Heart right ventricle (tissue), 16 donors: ENCODE results near the gene FGFBP2. TPM values are rescaled to one million over a fixed set of nuclear protein-coding genes. Genes with fewer than 3 reads are reported as not detected.
A peak's percentile ranks its signal among the peaks of the same experiment; 100 is the strongest.

Source experiments
- ATAC-seq, 8 donors: fragments of 200-7000 bp; cut with Tn5 transposase; one replicate each; pipeline ENCODE4 v1.9.1; 2020; ENCODE audit warnings: mild to moderate bottlenecking in 8 of 8, moderate library complexity in 8 of 8, moderate number of reproducible peaks in 1 of 8
- DNase-seq, 2 donors: peaks; one replicate each; pipeline ENCODE4 v3.0.0-alpha.2; 2020
- H3K27ac ChIP-seq, 10 donors: fragments of 200-600 bp; sonication (generic) in 2 of 10; one replicate each; pipeline versions ENCODE4 v1.5.0 to v1.8.0; 2020 to 2022; ENCODE audit warnings: mild to moderate bottlenecking in 3 of 10
- H3K27me3 ChIP-seq, 7 donors: fragments of 200-600 bp; one replicate each; pipeline ENCODE4 v1.8.0; 2021 to 2022; ENCODE audit warnings: mild to moderate bottlenecking in 2 of 7
- H3K36me3 ChIP-seq, 9 donors: fragments of 200-600 bp; sonication (generic) in 1 of 9; one replicate each; pipeline versions ENCODE4 v1.5.0 to v1.8.0; 2020 to 2022; ENCODE audit warnings: mild to moderate bottlenecking in 2 of 9
- H3K4me1 ChIP-seq, 9 donors: fragments of 200-600 bp; sonication (generic) in 1 of 9; one replicate each; pipeline versions ENCODE4 v1.5.0 to v1.8.0; 2020 to 2022; ENCODE audit warnings: mild to moderate bottlenecking in 4 of 9
- H3K4me3 ChIP-seq, 10 donors: fragments of 200-600 bp; sonication (generic) in 2 of 10; one replicate each; pipeline versions ENCODE4 v1.5.0 to v1.8.0; 2020 to 2022; ENCODE audit warnings: mild to moderate bottlenecking in 7 of 10, moderate library complexity in 2 of 10
- H3K9me3 ChIP-seq, 11 donors: fragments of 200-600 bp in 10 of 11; sonication (generic) in 2 of 11; one replicate each; pipeline versions ENCODE4 v1.5.0 to v1.8.0; 2013 to 2022; ENCODE audit warnings: mild to moderate bottlenecking in 2 of 11, control low read depth in 1 of 11, moderate library complexity in 1 of 11
- WGBS, 2 donors: extraction: QIAGEN DNeasy Blood & Tissue Kit; methylation state at CpG; one replicate each; pipeline ENCODE4 v1.1.7; 2013; ENCODE audit warnings: inconsistent platforms in 1 of 2; 5-methylcytosine and 5-hydroxymethylcytosine counted together
- intact Hi-C, 10 donors: fragments of 100-400 bp; cut with DNase I; formaldehyde crosslinking; loops; one replicate each; pipeline versions ENCODE4 v1.11.1 to v1.14.2; 2022
- polyA plus RNA-seq, 2 donors: library from polyadenylated mRNA; stranded (reverse); fragments of 200-250 nt; gene quantifications; one replicate each; pipeline ENCODE4 v1.2.3, GENCODE V29; 2013
- total RNA-seq, 10 donors: library from RNA; stranded (reverse); fragmentation: NEBNext Ultra II Directional in 3 of 10; extraction: Animal tissue kit (Norgen Biotek cat#: 25700) in 3 of 10; gene quantifications; one replicate each; pipeline versions ENCODE4 v1.2.1 to v1.2.4, GENCODE V29; 2021 to 2023
- TF ChIP-seq, protein P1 (sequence below), 9 donors: fragments of 200-600 bp; sonication (generic) in 2 of 9; IDR thresholded peaks; one replicate each; pipeline versions ENCODE4 v1.5.0 to v1.8.0; 2021 to 2022; ENCODE audit warnings: antibody characterized with exemption in 9 of 9, mild to moderate bottlenecking in 5 of 9, moderate library complexity in 1 of 9
- donor health status: Arrhythmogenic right ventricular cardiomyopathy.
- donor health status: ischemic (EF 13 %, LVEDD 7.1; RV severe dilation, severe dysfunction).
- donor health status: healthy with polysubstance abuse.
- donor health status: DM: no; HTN: yes; CAD: no.
- donor health status: DM: no; HTN: no; CAD: no.
- donor health status: ischemic (EF 25% LVEDD 6.9; RV normal size, moderate dysfunction).
- donor health status: ischemic (EF 25% LVEDD 5.7; RV mildly dilated, moderate dysfunction).
- donor health status: healthy.
- donor health status: DM: yes; HTN: yes; CAD: no.
- donor health status: Ischemic cardiomyopathy.
- donor health status: ischemic (EF 35%, LVEDD 5.7; RV mildly dilated, moderate dysfunction).
- donor health status: nonischemic (EF 11% LVEDD 7.7; RV severe dilation, severe dysfunction).
- donor health status: DM: yes; HTN: yes; CAD: no.
- donor health status: PGD.
- donor health status: ischemic (EF 29% LVEDD 5.4; RV normal size, mild dysfunction).
- donor health status: nonischemic (EF 23%, LVEDD 6.1; RV moderate dilation, normal function).

FGFBP2 gene
- total and polyA plus RNA-seq, 12 donors: 0.32 to 15.8 (median 1.6) TPM

- DNase-seq: no peak
- Histone ChIP-seq H3K27me3 (no peaks in the 10 kb centered on the region), H3K4me3 (no peak overlapping the region), H3K36me3 (peaks cover 0 to 11% (median 0%) of the 10 kb centered on the region in 9 donors), H3K9me3 (peaks cover 0 to 10% (median 0%) of the 10 kb centered on the region in 11 donors), H3K4me1 (no peaks in the 10 kb centered on the region), H3K27ac (no peak overlapping the region)
- intact Hi-C loops: no loop called here
- no peak for ATAC-seq
- WGBS, 2 donors: 83 to 85% methylated on average over 11 of the region's 11 CpGs
- TF ChIP-seq, protein P1, sequence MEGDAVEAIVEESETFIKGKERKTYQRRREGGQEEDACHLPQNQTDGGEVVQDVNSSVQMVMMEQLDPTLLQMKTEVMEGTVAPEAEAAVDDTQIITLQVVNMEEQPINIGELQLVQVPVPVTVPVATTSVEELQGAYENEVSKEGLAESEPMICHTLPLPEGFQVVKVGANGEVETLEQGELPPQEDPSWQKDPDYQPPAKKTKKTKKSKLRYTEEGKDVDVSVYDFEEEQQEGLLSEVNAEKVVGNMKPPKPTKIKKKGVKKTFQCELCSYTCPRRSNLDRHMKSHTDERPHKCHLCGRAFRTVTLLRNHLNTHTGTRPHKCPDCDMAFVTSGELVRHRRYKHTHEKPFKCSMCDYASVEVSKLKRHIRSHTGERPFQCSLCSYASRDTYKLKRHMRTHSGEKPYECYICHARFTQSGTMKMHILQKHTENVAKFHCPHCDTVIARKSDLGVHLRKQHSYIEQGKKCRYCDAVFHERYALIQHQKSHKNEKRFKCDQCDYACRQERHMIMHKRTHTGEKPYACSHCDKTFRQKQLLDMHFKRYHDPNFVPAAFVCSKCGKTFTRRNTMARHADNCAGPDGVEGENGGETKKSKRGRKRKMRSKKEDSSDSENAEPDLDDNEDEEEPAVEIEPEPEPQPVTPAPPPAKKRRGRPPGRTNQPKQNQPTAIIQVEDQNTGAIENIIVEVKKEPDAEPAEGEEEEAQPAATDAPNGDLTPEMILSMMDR (IDR thresholded peaks at IDR 0.05): no peak
Observed at GRCh38 chr4:15968551-15969300, 5.8 kb upstream of the FGFBP2 start.

GRCh38 chr4:15965325-15965724, 2.4 kb upstream of the FGFBP2 start:
- Histone ChIP-seq H3K4me3 (no peak overlapping the region), H3K4me1 (peaks cover 0 to 20% (median 8%) of the 10 kb centered on the region in 9 donors), H3K9me3 (peaks cover 0 to 10% (median 0%) of the 10 kb centered on the region in 11 donors), H3K27me3 (no peaks in the 10 kb centered on the region), H3K27ac (no peak overlapping the region), H3K36me3 (peaks cover 0 to 11% (median 0%) of the 10 kb centered on the region in 9 donors)
- ATAC-seq (no peak), DNase-seq (no peak)
- intact Hi-C loops: no loop called here
- TF ChIP-seq, protein P1 (IDR thresholded peaks at IDR 0.05): no peak
- 86 to 88% methylated on average over 5 of the region's 5 CpGs for WGBS, 2 donors

DNA sequence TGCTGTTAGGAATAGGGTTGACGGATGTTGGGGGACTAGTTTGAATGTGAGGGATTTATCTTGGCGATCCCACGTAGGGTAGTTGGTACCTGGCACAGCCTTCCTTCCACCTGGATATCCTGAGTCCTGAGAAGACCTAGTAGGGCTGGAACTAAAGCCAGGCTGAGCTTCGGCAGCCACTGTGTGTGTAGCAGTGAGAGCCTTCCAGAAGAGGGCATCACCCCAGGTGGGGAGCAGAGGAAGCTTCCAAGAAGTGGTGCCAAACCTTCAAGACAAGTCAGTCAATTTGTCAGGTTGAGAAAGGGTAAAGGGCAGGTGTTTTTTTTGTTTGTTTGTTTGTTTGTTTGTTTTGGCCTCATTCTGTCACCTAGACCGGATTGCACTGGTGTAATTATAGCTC, 1.2 kb upstream of the FGFBP2 start:
- peaks cover 0 to 20% (median 8%) of the 10 kb centered on the region in 9 donors for H3K4me1 ChIP-seq
- ATAC-seq: no peak
- no peak overlapping the region for H3K4me3 ChIP-seq
- H3K27ac ChIP-seq: no peak overlapping the region
- TF ChIP-seq, protein P1 (IDR thresholded peaks at IDR 0.05): no peak
- H3K36me3 ChIP-seq: peaks cover 0 to 9% (median 0%) of the 10 kb centered on the region in 9 donors
- H3K9me3 ChIP-seq: peaks cover 0 to 10% (median 0%) of the 10 kb centered on the region in 11 donors
- no peaks in the 10 kb centered on the region for H3K27me3 ChIP-seq
- WGBS, 2 donors: 76 to 81% methylated on average over 5 of the region's 5 CpGs
- DNase-seq: no peak
- intact Hi-C loops: loop anchor here in 5 of 10 donors (5.0 kb wide), 1 partner anchor 38 kb away; no protein-coding TSS in a partner anchor

DNA sequence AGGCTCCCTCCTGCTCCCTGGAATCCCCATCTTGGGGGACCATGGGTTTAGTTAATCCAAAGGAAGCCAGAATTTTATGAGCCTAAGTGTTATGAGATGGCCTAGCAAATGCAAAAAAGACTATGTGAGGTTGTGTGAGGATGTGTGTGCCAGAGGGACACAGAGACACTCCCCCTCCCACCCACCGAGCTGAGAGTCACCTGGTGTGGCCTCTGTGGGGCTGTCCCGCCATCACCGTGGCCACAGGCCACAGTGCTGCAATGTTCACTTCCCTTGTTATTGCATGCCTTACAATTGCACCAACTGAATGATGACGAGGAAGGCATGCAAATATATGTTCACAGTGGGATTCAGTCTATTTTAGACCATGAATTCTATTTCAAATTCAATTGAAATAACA, 601 bp upstream of the FGFBP2 start:
- Histone ChIP-seq H3K36me3 (peaks cover 0 to 3% (median 0%) of the 10 kb centered on the region in 9 donors), H3K4me1 (peaks cover 0 to 20% (median 8%) of the 10 kb centered on the region in 9 donors), H3K27me3 (no peaks in the 10 kb centered on the region), H3K9me3 (peaks cover 0 to 10% (median 0%) of the 10 kb centered on the region in 11 donors), H3K27ac (no peak overlapping the region), H3K4me3 (no peak overlapping the region)
- WGBS, 2 donors: 69 to 73% methylated on average over 4 of the region's 4 CpGs
- TF ChIP-seq, protein P1 (IDR thresholded peaks at IDR 0.05): no peak
- DNase-seq: no peak
- intact Hi-C loops: loop anchor here in 5 of 10 donors (5.0 kb wide), 1 partner anchor 39 kb away; no protein-coding TSS in a partner anchor
- peak in 1 of 8 donors; percentile 22 for ATAC-seq
